RPMI8226 (cell line): ENCODE measurements around the gene PDCD1LG2.
"Not testable (repeated sequence)": the region's sequence is repeated elsewhere in the genome, so short reads cannot be mapped to it uniquely, and the experiment has no call there.

Experiments
- DNase-seq: peaks from one replicate; pipeline ENCODE4 v3.0.0-alpha.2; 2015

PDCD1LG2 gene

DNA sequence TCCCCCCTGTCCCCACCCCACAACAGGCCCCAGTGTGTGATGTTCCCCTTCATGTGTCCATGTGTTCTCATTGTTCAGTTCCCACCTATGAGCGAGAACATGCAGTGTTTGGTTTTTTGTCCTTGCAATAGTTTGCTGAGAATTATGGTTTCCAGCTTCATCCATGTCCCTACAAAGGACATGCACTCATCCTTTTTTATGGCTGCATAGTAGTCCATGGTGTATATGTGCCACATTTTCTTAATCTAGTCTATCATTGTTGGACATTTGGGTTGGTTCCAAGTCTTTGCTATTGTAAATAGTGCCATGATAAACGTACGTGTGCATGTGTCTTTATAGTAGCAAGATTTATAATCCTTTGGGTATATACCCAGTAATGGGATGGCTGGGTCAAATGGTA lies 15.6 kb upstream of the PDCD1LG2 start:
- DNase-seq, result not testable (repeated sequence)

- no peak for DNase-seq
These were observed 11.2 kb upstream of the PDCD1LG2 start for GRCh38 chr9:5499157-5499556.

DNA sequence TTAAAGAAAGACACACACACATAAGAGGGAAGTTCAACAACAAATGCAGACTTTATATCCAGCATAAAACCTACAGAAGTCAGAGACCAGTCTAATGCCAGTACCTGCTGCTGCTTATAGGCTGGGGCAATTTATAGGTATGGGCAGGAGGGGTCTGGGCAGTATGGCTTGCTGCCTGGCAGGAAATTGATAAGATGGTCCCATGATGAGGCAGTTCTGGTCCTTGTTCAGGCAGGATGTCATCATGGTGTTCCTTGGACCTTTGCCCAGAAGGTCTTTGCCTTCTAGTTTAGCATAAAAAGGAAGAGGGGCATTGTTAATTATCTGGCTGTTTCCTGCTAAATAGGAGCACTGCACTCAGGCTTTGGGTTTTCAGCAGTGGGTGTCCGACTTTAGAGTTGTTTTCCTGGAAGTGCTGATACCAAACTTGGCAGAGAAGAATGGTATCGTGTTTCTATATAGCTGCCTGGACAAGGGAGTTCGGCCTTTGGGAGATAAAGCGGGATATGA lies 10.4 kb upstream of the PDCD1LG2 start:
- DNase-seq, result peak; percentile 34

DNA sequence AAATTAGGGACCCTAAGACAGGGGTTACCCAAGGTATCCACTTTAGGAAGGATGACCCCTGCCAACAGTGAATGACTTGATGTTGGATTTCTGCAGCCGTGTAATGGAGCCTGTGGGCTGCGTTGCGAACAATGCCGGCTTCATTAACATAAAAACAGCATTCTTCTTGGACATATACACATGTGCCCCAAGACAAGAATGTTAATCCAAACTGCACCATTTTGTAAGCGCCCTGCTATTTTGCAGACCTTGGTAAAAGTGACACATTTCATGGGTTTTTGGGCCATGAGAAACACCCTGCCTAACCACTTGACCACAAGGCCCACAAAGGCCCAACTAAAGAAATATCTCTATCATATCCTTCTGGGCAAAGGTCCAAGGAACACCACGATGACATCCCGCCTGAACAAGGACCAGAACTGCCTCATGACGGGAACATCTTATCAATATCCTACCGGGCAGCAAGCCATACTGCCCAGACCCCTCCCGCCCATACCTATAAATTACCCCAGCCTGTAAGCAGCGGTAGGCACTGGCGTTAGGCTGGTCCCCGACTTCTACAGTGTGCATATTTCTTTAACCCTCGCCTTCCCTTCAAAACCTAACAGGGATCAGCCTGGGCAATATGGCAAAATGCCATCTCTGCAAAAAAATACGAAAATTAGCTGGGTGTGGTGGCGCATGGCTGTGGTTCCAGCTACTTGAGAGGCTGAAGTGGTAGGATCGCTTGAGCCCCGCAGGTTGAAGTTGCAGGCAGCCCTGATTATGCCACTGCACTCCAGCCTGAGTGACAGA lies 9.7 kb upstream of the PDCD1LG2 start:
- DNase-seq, result no peak

- DNase-seq, result no peak
These were observed 7.8 kb upstream of the PDCD1LG2 start for GRCh38 chr9:5502553-5502952.

GRCh38 chr9:5509573-5509972 lies 758 bp upstream of the PDCD1LG2 start:
- DNase-seq, result no peak

- no peak for DNase-seq
These were observed 658 bp downstream of the PDCD1LG2 start for GRCh38 chr9:5510989-5511388.

DNA sequence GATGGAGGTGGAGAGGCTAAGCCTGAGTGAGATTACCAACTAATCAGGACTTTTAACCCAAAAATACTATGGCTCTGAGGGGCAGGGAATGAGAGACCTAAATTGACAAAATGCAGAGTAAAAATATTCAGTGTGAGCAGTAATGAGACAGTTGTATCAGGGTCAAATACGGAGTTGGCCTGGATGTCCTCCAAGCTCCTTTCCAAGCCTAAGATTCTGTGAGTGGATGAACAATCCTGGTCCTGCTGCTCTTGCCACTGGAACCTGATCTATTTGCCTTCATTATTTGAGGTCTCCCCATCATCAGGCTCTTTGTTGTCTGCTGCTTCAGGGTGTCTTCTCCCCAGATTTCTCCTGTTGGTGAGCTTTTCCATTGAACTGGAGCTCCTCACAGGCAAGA lies 1.1 kb downstream of the PDCD1LG2 start:
- no peak for DNase-seq

DNA sequence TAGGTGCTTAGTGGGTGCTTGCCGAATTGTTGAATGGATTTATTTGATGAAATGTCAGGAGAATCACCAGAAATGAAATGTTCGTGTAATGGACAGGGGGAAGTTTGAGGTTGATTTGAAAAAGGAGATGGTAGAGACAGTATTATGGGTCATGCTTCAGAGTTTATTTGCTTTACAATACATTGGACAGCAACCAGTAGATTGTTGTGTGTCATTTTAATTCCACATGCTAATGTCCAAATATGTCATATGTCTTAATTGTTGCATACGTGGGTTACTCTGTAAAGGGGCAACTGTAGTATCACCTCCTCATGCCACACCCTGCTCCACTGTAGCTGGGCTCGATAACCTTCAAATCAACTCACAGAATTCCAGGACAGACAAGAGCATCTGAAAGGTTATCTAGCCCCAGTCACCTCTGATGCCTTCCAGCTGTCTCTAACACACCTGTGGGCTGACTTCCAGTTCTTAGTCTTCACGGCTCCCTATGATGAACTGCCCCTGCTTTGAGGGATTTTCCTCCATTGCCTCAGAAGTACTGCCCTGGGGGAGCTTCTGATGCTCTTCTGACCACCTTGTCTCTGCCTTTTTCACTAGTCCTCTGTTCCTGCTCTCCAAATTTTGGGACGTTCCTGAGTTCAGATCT lies 1.7 kb downstream of the PDCD1LG2 start:
- DNase-seq, result no peak

GRCh38 chr9:5512658-5513452 lies 2.5 kb downstream of the PDCD1LG2 start:
- DNase-seq, result no peak

GRCh38 chr9:5513966-5514616 lies 3.8 kb downstream of the PDCD1LG2 start:
- no peak for DNase-seq

DNA sequence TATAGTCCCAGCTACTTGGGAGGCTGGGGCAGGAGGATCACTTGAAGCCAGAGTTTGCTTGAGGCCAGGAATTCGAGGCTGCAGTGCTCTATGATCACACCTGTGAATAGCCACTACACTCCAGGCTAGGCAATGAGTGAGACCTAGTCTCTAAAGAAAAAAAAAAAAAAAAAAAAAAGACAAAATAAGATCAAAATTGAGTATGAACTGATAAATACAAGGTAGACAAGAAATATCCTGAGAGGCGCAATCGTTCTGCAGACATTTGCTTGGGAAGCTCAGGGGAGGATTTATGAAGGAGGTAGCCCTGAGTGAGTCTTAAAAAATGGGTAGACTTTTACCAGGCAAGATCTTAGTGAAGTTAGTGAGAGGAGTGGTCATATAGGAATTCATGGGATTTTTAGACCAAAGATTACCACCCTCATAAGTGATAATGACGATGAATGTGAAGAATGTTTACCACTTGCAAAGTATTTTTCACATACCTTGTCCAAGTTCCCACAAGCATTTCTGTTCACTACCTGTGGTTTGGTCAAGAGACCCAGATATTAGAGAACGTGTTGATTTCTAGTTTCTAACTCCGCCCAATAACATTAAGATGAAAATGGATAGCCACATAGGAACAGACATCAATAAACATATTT lies 4.4 kb downstream of the PDCD1LG2 start:
- no peak for DNase-seq

GRCh38 chr9:5515261-5515650 lies 4.9 kb downstream of the PDCD1LG2 start:
- DNase-seq, result no peak

- DNase-seq, result no peak
These were observed 6.3 kb downstream of the PDCD1LG2 start for GRCh38 chr9:5516453-5517220.

DNA sequence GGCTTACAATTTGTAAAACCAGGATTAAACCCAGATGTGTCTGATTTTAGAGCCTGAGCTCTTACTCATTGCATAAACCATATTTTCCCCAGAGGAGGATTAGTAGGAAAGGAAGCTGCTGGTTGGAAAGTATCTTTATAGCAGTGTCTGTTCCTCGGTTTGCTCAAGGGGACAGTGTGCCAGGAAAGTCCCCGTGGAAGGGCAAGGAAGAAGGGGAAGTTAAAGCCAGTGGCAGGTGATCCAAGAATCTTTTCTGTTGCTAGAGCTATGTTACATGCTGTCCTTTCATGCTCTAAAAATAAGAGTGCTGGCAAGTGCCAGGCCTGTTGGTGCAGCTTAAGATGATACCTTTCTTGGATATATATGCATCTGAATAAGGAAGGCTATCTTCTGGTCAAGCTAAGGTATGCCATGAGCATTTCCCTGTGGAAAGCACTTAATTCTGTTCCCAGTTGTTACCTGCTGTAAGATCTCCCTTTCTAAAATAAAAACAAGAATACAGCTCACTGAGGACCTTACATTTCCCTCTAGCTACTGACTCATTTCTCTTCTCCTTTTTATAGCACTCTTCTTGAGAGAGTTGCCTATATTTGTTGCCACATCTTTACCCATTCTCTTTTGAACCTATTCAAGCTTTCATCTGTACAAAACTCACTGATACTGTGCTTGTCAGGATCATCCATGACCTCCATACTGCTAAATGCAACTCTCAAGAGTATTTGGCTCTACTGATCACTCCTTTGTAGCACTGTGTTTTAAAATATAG lies 8.0 kb downstream of the PDCD1LG2 start:
- no peak for DNase-seq

DNA sequence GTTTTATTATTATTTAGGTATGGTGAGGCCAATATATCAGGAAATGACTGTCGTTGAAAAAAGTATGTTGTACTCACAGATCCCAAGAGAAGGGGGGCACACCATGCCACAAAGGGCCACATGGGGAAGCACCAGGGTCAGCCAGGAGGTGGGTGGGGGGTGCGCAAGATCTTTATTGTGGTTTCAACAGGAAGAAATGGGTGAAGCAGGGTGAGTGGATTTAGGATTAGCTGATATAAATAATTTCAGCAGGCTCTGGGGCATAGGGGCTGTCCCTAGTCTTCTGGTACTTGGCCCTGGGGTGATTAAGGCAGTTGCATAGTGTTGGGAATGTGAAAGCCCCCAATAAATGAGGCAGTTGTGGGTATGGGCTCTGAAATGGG lies 8.6 kb downstream of the PDCD1LG2 start:
- DNase-seq, result no peak

GRCh38 chr9:5524090-5524489 lies 13.8 kb downstream of the PDCD1LG2 start:
- DNase-seq, result no peak

DNA sequence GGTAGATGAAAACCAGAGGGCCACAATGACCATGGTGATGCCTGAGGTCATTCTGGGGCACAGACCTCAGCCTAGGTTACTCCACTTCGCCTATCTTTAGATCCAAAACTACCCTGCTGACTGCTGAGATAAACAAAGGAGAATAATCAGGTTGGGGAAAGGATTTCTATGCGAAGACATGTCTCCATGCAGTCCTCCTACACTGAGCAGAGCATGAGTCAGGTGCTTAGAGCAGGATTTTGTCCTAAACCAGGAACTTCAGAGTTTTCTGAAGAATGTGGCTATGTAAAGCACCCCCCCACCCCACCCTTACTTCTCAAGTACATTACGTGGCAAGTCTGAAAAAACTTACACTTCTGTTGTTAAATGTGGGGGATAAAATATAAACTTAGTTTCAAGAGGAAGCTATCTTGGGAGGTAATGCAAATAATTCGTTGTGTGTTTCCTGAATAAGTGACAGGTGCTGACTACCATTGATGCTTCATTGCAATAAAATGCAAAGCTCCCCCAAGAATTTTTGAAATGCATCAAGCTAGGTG lies 19.4 kb downstream of the PDCD1LG2 start:
- DNase-seq, result no peak

- no peak for DNase-seq
These were observed 21.0 kb downstream of the PDCD1LG2 start for GRCh38 chr9:5531101-5531882.

- DNase-seq, result no peak
These were observed 22.0 kb downstream of the PDCD1LG2 start for GRCh38 chr9:5532306-5532705.
